Erythroblast (primary cell): ENCODE measurements around the gene PGA3.
"Not testable (repeated sequence)": the region's sequence is repeated elsewhere in the genome, so short reads cannot be mapped to it uniquely, and the experiment has no call there.

Experiments used
- DNase-seq, 2 experiments: peaks; one replicate each; lab custom pipeline; 2025; lab: John Stamatoyannopoulos, UW
- GATA1 ChIP-seq: IDR thresholded peaks from 2 replicates; pipeline ENCODE4 v1.6.1; 2011; ENCODE audit warnings: low read depth, mild to moderate bottlenecking, control low read depth, low read length, moderate library complexity
- POLR2A ChIP-seq: IDR thresholded peaks from 2 replicates; pipeline ENCODE4 v1.6.1; 2011; ENCODE audit warnings: mild to moderate bottlenecking, low read length

The PGA3 gene

DNA sequence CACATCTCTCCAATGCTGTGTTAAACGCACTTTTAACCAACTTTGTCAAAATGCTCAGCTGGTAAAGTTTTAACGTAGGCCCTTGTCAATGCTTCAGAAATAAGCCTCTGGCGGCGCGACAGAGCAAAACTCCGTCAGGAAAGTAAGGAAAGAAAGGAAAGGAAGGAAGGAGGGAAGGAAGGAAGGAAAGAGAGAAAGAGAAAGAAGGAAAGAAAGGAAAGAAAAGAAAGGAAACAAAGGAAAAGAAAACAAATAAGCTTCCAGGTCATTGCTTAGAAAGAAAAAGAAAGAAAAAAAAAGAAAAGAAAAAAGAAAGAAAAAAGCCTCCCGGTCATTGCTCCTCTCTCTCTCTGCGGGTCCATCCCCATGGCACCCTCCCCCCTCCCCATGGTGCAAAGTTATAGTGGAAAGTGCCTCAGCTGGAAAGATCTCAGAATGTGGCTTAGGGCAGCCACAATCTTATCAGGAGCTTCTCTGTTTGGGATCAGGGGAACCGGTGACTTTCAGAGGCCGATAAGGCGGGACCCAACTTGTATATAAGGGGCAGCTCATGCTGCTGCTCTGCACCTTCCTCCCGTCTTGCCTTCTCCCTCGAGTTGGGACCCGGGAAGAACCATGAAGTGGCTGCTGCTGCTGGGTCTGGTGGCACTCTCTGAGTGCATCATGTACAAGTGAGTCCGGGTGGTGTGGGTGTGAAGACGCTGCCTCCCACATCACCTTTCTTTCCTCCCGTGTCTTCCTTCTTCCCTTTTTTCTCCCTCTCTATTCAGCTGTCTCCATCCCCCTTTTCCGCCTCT is at the start of gene PGA3:
Gene PGA3 (plus strand): TSS at position 566 of the 797 bp plus-strand sequence. CDS start 50 bp downstream, at position 616.
- DNase-seq, result not testable (repeated sequence)

DNA sequence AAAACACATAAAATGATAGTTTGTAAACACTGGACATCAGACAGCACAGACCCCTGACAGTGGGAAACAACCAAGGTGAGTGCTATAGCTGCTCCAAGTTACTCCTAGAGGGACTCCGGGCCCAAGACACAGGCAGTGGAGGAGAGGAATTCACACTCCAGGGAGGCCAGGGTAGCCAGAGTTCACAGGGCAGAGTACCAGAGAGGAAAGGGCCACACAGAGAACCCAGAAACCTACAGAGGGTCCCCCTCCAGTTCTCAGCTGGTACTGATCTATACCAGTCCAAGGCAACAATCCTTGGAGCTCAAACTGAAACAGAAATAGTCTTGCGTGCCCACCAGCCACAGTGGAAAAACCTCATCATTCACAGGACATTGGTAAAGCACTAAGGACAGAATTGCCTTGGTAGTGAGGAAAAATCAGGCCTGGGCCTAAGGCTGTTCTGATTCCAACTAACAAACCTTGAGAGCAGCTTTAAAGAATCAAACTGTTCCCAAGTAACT is 49.7 kb upstream of the PGA3 start:
- no peak for DNase-seq
- TF ChIP-seq POLR2A, result no peak
- no peak for TF ChIP-seq GATA1

DNA sequence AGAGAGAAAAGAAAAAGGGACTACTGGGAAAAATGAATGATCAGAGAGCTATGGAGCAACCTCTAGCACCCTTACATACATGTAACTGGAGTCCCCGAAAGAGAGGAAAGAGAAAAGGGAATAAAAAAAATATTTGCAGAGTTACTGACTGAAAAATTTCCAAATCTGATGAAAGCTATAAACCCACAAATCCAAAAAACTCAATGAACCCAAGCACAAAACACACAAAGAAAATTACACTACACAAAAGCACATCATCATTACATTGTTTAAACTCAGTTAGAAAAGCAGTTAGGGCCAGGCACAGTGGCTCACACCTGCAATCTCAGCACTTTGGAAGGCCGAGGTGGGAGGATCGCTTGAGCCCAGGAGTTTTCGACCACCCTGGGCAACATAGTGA is 48.8 kb upstream of the PGA3 start:
- no peak for DNase-seq
- TF ChIP-seq POLR2A (no peak), GATA1 (no peak)

DNA sequence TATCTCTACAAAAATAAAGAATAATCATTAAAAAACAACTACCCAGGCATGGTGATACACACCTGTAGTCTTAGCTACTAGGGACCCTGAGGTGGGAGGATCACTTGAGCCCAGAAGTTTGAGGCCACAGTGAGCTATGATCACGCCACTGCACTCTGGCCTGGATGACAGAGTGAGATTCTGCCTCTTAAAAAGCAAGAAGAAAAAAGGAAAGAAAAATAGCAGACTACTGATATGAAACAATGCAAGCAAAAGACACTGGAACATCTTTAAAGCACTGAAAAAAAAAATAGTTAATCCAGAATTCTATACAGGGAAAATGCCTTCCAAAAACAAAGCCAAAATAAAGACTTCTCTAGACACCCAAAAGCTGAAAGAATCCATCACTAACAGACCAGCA is 48.0 kb upstream of the PGA3 start:
- TF ChIP-seq POLR2A, result no peak
- no peak for TF ChIP-seq GATA1
- DNase-seq, result no peak

DNA sequence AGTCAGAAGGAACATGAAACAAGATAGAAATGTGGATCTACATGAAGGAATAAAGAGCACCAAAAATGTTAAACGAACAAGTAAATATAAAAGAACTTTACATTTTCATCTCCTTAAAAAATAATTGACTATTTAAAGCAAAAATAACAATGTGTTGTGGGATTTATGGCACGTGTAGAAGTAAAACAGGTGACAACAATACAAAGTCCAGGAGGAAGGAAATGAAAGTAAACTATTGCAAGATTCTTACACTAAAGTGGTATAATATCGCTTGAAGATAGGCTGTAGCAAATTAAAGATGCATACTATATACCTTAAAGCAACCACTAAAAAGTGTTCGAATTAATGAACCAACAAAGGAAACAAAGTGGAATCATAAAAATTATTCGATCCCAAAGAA is 47.6 kb upstream of the PGA3 start:
- DNase-seq, result no peak
- TF ChIP-seq POLR2A (no peak), GATA1 (no peak)

DNA sequence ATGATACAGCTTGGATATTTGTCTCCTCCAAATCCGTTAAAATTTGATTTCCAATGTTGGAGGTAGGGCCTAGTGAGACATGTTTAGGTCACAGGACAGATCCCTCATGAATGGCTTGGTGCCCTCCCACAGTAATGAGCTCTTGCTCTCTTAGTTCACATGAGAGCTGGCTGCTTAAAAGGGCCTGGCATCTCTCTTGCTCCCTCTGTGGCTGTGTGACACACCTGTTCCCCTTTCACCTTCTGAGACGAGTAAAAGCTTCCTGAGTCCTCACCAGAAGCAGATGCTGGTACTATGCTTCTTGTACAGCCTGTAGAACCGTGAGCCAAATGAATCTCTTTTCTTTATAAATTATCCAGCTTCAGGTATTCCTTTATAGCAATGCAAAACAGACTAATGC is 45.6 kb upstream of the PGA3 start:
- DNase-seq, result no peak

DNA sequence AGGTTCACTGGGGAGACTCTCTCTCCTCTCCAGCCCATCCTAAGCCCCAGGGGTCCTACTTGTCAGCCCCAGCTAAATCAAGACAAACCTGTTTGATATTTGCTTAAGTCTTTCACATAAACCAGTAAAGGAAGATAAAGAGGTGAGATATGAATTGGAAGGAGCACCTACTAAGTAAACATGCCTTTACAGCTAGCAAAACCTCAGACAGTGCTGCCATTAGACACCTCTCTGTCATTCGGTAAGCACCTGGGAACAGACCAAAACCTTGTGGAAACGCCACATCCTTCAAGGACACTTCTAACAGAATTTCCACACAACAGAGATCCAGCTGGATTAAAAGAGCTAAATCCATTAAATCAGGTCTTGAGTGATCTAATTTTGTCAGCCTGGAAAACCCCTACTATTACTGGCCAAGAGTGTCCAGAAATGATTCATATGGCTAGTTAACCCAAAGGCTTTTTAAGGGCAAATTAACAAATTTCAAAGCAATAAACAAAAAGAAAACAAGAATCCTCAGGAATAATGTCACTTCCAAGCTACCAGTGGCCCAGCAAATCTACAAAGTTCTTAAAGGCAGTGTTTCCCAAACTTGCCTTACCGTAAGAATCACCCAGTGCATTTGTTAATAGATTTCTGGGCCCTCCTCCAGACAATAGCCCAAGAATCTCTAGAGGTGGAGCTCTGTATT is 44.5 kb upstream of the PGA3 start:
- TF ChIP-seq GATA1 (no peak), POLR2A (no peak)
- no peak for DNase-seq

More for the DNA sequence above, 45.6 kb upstream of the PGA3 start:
- TF ChIP-seq POLR2A (no peak), GATA1 (no peak)

DNA sequence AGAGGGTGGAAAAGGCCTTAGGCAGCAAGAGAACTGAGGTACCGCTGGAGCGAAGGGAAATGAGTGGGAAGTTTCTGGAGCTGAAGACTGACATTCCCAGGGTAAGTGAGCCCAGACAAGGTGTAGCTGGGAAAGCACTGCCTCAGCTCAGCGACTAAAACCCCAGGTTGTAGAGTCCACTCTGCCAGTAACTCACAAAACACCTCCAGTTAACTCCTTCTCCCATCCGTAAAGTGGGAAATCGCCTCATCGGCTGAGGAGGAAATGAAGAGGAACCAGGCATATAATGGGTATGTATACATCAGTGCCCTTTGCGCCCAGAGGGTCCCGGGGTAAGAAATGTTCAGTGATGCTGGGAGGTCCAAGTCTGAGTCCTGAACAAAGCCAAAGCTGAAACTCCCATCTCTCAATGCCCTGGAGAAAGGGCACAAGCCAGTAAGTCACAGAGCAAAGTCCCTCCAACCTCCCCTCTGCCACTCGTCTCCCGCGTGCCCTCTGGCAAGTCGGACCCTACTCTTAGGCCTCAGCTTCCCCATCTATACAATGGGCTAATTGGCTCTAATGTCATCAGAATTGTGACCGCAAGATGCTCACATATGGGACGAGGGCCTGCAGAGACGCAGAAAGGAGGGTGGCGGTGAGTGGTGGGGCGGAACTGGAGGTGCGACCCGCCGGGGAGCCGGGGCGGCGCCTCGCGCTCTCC is 42.7 kb upstream of the PGA3 start:
- TF ChIP-seq GATA1 (no peak), POLR2A (no peak)
- DNase-seq, result no peak

DNA sequence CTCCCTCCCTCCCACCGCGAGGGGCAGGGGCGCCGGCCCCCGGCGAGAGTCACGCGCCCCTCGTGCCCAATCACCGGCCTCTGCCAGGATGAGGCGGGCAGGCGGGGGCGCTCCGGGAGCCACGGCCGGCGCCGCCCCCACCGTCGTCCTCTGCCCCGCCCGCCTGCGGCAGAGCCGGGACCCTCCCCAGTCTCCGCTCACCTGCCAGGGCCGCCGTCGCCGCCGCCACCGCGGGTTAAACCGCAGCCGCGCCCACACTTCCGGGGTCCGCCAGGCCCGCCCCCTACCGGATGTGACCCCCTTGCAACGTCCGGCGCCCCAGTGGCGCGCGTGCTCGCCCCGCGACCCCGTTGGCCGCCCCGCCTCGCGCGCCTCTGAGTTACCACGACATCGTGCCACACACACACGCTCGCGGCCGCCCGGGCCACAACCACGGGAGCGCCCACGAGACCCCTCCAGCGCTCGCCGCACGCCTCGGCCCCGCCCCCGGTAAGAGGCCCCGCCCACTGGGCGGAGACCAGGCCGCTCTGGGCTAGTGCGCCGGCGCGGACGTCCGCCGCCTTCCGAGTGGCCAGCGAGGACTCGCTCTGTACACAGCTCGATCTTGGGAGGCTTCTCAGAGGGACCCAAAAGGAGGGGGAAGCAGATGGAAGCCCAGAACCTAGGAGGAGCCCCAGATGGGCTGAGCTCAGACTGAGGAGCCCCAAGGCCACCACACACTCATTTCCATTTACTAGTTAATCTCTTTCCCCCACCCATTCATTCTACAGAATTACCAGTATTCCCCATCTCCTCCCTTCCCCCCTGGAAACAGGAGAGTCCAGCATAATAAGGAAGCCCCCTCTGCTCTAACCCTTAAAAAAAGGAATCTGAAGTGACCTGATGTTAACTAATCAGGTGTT is 41.9 kb upstream of the PGA3 start, which contains the start of gene VPS37C:
Gene VPS37C (minus strand): TSS at position 237 of the 902 bp plus-strand sequence. CDS start 22,597 bp downstream, outside the sequence.
- DNase-seq, result peak; percentile 91 to 95
- no peak for TF ChIP-seq GATA1
- peak; percentile 84 for TF ChIP-seq POLR2A

DNA sequence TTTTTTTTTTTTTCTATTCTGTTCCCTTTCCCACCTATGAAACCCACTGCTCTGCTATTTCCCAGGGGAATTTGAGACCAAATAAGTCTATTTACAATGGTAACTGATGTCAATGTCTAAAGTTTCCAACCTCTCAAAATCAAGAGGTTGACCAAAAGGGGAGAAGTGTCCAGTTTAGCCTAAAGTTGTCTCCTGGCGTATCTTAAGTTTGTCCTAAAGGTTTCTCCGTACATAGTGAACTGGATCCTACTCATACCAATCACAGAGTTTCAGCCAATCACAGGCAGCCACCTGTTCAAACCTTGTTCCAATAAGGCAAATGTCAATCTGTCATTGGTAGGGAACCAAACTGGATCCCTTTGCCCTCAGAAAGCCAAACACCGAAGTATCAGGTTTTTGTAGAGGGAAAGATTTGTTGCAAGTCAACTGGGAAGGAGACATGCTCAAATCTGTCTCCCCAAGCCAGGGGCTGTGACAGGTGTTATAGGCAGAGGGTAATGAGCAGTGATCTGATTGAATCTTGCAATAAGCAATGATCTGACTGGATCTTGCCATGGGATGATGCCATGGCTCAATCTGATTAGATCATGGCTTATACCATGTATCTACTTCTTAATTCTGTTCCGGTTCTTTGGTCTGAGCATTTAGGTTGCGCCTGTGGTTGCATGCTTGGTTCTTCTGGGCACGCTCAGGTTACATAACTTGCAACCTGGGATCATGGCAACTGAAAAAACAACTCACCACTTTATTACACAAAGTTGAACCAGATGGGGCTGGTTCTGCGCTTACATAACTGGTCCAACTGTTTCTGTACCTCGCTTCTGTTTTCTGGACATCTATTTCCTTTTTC is 41.0 kb upstream of the PGA3 start:
- peak; percentile 50 to 57 for DNase-seq

DNA sequence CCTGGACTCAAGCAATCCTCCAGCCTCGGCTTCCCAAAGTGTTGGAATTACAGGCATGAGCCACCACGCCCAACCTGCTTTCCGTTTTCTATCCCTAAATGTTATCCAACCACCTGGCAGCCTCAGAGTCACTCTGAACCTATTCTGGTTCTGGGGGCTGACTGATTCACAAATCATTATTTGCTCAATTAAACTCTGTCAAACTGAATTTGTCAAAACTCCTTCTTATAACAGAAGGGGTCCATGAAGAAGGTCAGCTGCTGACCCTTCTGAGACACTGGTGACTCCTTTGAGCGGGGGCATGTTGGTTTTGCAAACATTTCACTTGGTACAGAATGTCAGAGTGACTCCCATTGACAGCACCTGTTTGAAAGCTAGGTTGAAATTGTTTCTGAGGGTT is 40.3 kb upstream of the PGA3 start:
- no peak for TF ChIP-seq POLR2A
- no peak for TF ChIP-seq GATA1
- no peak for DNase-seq

More for the DNA sequence above, 41.0 kb upstream of the PGA3 start:
- TF ChIP-seq POLR2A, result no peak
- no peak for TF ChIP-seq GATA1

DNA sequence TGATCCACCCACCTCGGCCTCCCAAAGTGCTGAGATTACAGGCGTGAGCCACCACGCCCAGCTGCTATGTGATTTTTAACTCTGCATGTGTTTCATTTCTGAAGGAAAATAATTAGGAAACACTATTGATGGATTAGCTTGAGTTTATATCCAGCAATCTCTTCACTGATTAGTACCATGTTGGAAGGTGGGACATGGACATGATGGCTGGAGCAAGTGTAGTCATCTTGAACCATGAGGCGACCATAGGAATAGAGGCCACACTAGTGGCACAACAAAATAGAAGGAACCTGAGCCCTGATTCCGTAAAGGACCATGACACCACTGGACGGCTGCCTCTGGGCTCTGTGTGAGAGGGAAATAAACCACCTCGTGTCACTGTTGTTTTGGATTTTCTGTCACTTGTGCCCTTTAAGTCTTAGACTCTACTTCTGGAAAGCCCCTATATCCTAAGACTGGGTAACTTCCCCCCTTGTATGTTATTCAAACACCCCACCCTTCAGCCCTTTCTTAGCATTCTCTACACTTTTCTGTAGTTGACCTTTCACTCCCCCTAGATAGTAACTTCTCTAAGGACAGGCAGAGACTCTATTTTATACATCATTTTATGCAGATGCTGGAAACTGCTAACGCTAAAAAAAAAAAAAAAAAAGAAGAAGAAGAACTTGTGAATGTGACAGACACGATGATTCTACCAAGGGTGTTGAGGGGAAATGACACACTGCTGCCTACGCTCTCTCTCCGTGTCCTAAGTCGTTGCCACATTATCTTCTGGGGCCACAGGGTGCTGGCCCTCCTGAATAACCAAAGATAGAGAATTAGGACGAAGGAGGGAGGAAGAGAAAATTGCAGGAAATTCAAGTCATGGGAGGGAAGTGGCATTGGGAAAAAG is 39.4 kb upstream of the PGA3 start:
- peak; percentile 72 to 83 for DNase-seq
- TF ChIP-seq GATA1 (no peak), POLR2A (no peak)
